Gastrocnemius medialis (tissue), 4 donors: ENCODE measurements around the gene CRTC3.

ENCODE experiments used
- CTCF ChIP-seq, 5 experiments: fragments of 450-650 bp in 3 of 5; fragments of 200-600 bp in 2 of 5; sonication (generic) in 2 of 5; IDR thresholded peaks in 4 of 5; conservative IDR thresholded peaks in 1 of 5; 1 replicate in 4 of 5; 2 replicates in 1 of 5; pipeline ENCODE4 v1.5.1; 2016 to 2019; ENCODE audit warnings: antibody characterized with exemption in 5 of 5, mild to moderate bottlenecking in 3 of 5, moderate library complexity in 3 of 5
- POLR2A ChIP-seq, 2 donors: fragments of 450-650 bp; IDR thresholded peaks; one replicate each; pipeline ENCODE4 v1.6.1; 2017; ENCODE audit warnings: antibody characterized with exemption in 2 of 2, mild to moderate bottlenecking in 2 of 2, moderate library complexity in 2 of 2

GRCh38 chr15:90654233-90655136, 124.8 kb downstream of the CRTC3 start:
- TF ChIP-seq CTCF (IDR thresholded peaks at IDR 0.05 in 4 of 5, conservative IDR thresholded peaks at IDR 0.05 in 1 of 5): no peak
- no peak for TF ChIP-seq POLR2A (IDR thresholded peaks at IDR 0.05)
